ENCODE results near the gene POU3F2. TPM values are rescaled to one million over a fixed set of nuclear protein-coding genes. Genes with fewer than 3 reads are reported as not detected.
A peak's percentile ranks its signal among the peaks of the same experiment; 100 is the strongest.

POU3F2 gene
- total RNA-seq, 2 experiments from 2014 or later: not detected

DNA sequence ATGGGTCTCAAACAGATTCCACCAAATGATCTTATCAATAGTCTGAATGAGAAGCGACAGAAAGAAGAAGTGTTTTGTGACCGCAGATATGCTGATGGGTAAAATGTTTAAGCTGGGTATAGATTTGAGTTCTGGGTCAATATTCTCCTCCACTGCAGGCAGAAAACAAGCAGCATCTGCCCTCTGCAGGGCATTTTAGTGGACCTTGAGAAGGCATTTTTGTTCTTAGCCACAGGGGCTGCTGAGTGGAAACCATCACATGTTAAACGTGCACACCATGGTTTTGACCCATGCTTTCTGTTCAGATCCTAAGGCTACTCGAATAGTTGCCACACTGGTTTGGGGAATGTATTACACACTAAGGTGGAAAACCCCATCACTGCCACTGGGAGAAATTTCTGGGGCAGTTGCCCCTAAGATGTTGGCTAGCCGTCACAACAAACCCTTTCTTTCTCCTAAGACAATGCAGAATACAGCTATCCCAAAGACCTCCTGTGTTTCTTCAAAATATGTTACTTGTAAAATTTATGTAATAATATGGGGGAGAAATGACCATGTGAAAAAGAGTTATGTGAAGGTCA lies 5.5 kb downstream of the POU3F2 start:
- no peak for DNase-seq
- H3K9me3 Mint-ChIP-seq (ENCODE audit: low read depth): no peaks in the 10 kb centered on the region
- no peaks in the 10 kb centered on the region for H3K36me3 Mint-ChIP-seq (ENCODE audit: low read depth)
- ChIA-PET CTCF (interaction anchor here (0.7 kb wide), 1 partner anchor 81 kb away, joined by 3 read pairs; no protein-coding TSS in a partner anchor), POLR2A (no interaction called here)
- no peak overlapping the region for H3K27ac Mint-ChIP-seq
- no peak for ATAC-seq
- H3K27me3 Mint-ChIP-seq: peaks cover 64% of the 10 kb centered on the region
- H3K4me3 Mint-ChIP-seq: no peak overlapping the region
- H3K4me1 Mint-ChIP-seq: peaks cover 18% of the 10 kb centered on the region
- intact Hi-C loops (cut with DNase I, micrococcal nuclease): loop anchor here (10.0 kb wide), 3 partner anchors 775 to 1645 kb away; partner anchors contain the start of gene SIM1 (in 1 of the 2)

DNA sequence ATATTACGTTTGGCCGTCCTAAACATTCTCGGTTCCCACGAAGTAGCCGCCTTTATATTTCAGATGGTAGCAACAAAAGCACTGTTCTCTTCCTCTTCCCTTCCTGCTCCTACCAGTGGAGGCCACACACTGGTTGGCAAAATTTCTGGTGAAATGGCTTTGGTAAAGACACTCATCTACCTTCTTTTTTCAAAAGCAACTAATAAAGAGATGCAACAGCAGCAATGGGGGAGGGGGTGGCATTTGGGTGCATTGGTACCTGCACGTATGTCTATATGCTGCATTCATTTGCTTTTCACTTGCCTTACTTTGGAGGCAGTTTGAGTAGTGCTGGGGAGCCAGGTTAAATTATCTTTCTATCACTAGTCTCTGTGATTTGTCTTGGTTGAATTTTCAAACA lies 6.0 kb downstream of the POU3F2 start:
- H3K27ac Mint-ChIP-seq: no peak overlapping the region
- no peak overlapping the region for H3K4me3 Mint-ChIP-seq
- no peaks in the 10 kb centered on the region for H3K9me3 Mint-ChIP-seq (ENCODE audit: low read depth)
- ATAC-seq (no peak), DNase-seq (no peak)
- peaks cover 64% of the 10 kb centered on the region for H3K27me3 Mint-ChIP-seq
- ChIA-PET POLR2A (no interaction called here), CTCF (interaction anchor here (0.7 kb wide), 1 partner anchor 81 kb away, joined by 3 read pairs; no protein-coding TSS in a partner anchor)
- H3K4me1 Mint-ChIP-seq: peaks cover 19% of the 10 kb centered on the region
- intact Hi-C loops (cut with DNase I, micrococcal nuclease): loop anchor here in 1 of 2 experiments (10.0 kb wide), 1 partner anchor 1646 kb away; no protein-coding TSS in a partner anchor
- no peaks in the 10 kb centered on the region for H3K36me3 Mint-ChIP-seq (ENCODE audit: low read depth)

DNA sequence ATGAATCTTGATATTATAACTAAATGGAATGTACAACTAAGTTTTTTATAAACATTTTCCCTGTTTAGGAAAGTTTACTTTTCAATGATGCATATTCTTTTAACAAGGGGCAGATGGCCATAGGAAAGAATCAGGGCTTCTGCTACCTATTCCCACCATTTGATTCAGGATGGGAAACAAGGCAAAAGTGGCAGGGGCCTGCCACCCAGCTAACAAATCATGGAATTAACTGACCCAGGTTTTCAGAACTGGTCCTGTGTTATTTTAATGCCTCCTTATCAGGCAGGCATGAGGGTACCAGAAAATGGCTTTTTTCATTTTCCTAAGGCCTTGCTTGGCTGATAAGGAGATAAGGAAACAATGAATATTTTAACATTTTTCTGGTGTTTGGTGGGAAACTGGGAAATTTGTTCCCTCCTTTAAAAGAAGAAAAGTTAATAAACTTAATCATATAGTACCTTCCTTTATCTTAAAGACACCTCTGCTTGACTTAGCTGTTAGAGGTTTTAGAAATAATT lies 6.7 kb downstream of the POU3F2 start:
- Mint-ChIP-seq H3K27ac (no peak overlapping the region), H3K9me3 (ENCODE audit: low read depth) (no peaks in the 10 kb centered on the region), H3K36me3 (ENCODE audit: low read depth) (no peaks in the 10 kb centered on the region), H3K4me1 (peaks cover 20% of the 10 kb centered on the region), H3K4me3 (no peak overlapping the region), H3K27me3 (peaks cover 67% of the 10 kb centered on the region)
- ATAC-seq: no peak
- intact Hi-C loops (cut with DNase I, micrococcal nuclease): loop anchor here (1.0 to 10.0 kb wide), 2 partner anchors 8 to 1646 kb away; no protein-coding TSS in a partner anchor
- ChIA-PET CTCF (interaction anchor here (0.8 kb wide), 1 partner anchor 48 kb away, joined by 3 read pairs; no protein-coding TSS in a partner anchor), POLR2A (no interaction called here)
- no peak for DNase-seq

DNA sequence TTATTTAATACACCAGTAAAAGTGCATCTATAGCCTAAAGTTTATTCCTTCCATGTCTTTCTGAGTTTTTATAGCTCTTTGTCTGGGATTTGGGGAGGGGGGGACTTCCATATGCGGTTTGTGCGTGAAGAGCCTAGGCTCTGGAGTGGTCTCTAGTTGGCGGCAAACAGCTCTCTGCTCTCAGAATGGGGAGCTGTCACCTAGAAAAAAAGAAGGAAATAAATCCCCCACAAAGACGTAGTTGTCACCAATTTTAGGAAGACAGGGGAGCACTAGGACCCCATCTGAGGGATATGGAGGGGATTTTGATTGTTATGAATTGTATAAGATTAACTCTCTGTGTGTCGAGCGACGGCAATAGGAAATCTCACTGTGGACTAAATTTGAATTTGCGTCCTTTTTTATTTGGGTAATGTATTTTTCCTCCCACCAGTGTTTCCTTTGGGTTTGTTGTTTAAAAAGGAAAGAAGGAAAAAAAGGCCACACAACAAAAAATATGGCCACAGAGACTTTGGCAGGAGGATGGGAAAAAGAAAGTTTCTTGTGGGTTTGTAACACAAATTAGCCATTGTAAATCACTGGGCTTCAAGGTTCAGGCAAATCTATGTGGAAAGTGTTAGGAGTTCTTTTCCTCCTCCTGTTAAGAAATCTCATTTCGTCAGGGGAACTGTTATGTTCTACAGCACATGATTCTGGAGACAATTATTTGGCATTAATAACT lies 7.4 kb downstream of the POU3F2 start:
- CTCF ChIA-PET: interaction anchor here (0.6 to 0.8 kb wide), 2 partner anchors 49 to 103 kb away, joined by 3 to 4 read pairs; no protein-coding TSS in a partner anchor
- H3K36me3 Mint-ChIP-seq (ENCODE audit: low read depth): no peaks in the 10 kb centered on the region
- ATAC-seq (no peak), DNase-seq (no peak)
- no peaks in the 10 kb centered on the region for H3K9me3 Mint-ChIP-seq (ENCODE audit: low read depth)
- H3K4me3 Mint-ChIP-seq: no peak overlapping the region
- peaks cover 68% of the 10 kb centered on the region for H3K27me3 Mint-ChIP-seq
- H3K4me1 Mint-ChIP-seq: peaks cover 19% of the 10 kb centered on the region
- POLR2A ChIA-PET: interaction anchor here (0.6 kb wide), 1 partner anchor 233 kb away, joined by 3 read pairs; no protein-coding TSS in a partner anchor
- H3K27ac Mint-ChIP-seq: no peak overlapping the region
- intact Hi-C loops (cut with DNase I, micrococcal nuclease): loop anchor here (1.0 to 10.0 kb wide), 2 partner anchors 8 to 1647 kb away; no protein-coding TSS in a partner anchor

DNA sequence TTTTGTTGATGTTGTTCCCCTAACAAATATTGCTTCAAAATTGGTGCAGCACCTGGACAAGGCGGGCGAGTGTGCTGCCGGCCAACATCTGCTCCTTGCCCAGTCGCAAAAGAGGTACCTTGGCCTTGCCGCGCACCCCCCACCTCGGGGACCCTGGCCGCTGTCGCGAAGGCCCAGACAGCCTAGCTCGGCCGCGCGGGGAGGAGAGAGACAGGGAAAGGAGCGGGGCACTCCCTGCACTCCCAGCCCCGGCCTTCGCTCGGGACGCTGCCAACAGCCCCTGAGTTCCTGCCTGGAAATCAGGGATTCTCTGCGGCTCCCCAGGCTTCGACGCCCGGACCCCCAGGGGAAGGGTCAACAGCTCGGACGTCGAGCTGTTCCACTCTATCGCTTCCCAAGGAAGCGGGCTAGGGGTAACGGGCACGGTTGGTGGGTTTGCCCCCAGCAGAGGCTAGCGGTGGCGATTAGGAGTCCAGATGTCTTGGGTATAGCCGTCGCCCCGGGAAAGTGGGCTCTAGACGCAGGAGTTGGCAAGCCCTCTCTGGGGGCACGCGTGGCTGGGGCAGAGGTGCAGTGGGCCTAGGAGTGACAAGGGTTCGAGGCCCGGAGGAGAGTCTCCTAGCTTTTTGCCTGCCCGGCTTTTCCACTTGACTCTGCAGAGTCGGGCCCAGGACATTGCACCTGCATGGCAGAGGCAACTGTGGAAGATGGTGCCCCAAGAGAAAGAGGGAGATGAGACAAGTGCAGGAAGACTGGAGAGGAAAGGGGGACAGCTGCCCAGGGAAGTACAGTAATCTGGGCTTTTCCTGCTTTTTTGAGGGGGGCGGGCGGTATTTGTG lies 8.2 kb downstream of the POU3F2 start:
- H3K36me3 Mint-ChIP-seq (ENCODE audit: low read depth): no peaks in the 10 kb centered on the region
- H3K4me1 Mint-ChIP-seq: peaks cover 21% of the 10 kb centered on the region
- DNase-seq (no peak), ATAC-seq (no peak)
- ChIA-PET CTCF (interaction anchor here (0.6 to 0.9 kb wide), 2 partner anchors 104 to 277 kb away, joined by 3 to 4 read pairs; no protein-coding TSS in a partner anchor), POLR2A (interaction anchor here (0.6 kb wide), 1 partner anchor 234 kb away, joined by 3 read pairs; no protein-coding TSS in a partner anchor)
- peaks cover 70% of the 10 kb centered on the region for H3K27me3 Mint-ChIP-seq
- H3K27ac Mint-ChIP-seq: no peak overlapping the region
- no peaks in the 10 kb centered on the region for H3K9me3 Mint-ChIP-seq (ENCODE audit: low read depth)
- intact Hi-C loops (cut with DNase I, micrococcal nuclease): loop anchor here in 1 of 2 experiments (10.0 kb wide), 1 partner anchor 1648 kb away; no protein-coding TSS in a partner anchor
- H3K4me3 Mint-ChIP-seq: no peak overlapping the region

DNA sequence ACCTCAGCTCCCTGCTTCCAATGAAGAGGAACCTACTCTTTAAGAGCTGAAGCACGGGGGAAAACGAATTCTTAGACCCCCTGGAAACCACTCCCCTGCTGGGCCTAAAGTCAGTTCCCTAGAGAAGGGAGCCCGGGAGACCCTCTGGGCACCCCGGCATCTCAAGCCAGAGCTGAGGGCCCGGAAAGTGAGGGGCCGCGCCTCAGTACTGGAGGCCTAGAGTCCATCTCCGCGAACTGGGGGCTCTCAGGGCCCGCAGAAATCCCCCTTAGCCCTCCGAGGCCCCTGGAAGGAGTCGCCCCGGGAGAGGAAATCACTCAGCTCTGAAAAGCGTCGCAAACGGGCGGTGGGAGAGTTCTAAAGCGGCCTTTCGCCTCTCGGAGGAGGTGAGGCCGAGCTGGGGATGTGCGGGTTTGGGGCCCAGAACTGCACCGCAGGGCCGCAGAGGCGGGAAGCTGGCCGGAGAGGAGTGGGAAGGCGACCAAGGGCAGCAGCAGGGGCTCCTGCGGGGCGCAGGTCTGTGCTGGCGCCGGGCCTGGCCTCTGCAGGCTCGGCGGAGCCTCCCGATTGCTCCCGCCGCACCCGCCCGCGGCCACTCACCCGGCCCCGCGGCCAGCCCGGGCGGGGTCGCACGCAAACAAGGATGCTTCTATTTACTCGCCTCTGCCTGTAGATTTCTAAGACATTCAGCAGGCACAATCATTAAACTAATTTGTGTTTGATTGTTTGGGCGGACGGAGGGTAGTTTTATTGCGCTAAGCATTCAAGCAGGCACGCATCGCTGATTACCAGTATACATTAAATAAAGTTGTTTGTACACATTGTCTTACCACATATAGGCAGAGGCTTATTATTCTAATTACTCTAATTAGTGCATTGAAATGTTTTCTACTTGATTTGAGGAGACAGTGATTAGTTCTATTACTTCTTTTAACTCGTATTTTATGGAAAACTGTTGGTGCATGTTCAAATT lies 9.2 kb downstream of the POU3F2 start:
- no peak overlapping the region for H3K4me3 Mint-ChIP-seq
- POLR2A ChIA-PET: no interaction called here
- no peaks in the 10 kb centered on the region for H3K36me3 Mint-ChIP-seq (ENCODE audit: low read depth)
- intact Hi-C loops (cut with DNase I, micrococcal nuclease): loop anchor here (2.0 to 10.0 kb wide), 2 partner anchors 13 to 1649 kb away; no protein-coding TSS in a partner anchor
- H3K4me1 Mint-ChIP-seq: peaks cover 21% of the 10 kb centered on the region
- DNase-seq: peak; percentile 10
- H3K27me3 Mint-ChIP-seq: peaks cover 65% of the 10 kb centered on the region
- CTCF ChIA-PET: interaction anchor here (0.7 to 0.9 kb wide), 2 partner anchors 13 to 276 kb away, joined by 3 read pairs; no protein-coding TSS in a partner anchor
- no peaks in the 10 kb centered on the region for H3K9me3 Mint-ChIP-seq (ENCODE audit: low read depth)
- no peak for ATAC-seq
- H3K27ac Mint-ChIP-seq: no peak overlapping the region

DNA sequence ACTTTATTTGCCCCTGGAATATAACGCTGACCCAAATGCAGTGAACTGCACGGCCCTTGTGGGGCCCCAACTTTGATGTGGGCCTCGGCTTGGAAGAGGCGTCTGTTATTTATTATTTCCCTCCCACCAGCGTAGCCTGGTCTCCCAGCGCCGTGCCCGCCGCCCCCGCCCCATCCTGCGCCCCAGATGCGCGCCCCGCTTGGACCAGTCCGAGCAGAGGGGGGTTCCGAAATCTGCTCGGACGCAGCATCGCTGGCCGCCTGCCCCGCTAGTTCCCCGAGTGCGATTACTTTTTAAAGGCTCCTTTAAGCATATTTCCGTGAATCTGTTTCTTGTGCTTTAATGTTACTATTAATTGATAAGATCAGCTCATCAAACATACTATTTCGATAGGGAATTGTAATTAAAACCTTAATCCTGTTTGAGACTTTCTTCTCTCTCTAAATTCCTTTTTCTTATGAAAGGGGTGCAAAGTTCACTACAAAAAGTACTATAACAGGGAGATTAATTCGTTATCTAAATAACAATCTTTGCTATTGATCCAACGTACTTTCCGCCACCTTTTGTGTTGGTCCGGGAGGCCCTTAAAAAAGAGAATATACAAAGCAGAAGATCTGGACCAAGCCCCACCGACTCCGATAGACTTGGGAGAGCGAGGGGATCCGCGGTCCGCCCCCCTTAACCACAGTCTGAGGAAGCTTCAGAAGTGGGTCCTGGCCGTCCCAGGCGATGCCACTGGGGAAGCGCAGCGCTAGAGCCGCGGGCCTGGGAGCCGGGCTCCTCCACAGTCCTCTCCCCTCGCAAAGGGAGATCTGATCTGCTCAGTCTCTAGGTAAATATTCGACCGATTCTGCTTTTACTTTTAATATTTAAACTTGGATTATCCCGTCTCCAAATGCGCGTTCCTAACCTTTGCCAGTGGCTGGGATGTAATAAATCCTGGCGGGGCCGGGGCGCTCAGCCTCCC lies 10.2 kb downstream of the POU3F2 start:
- Mint-ChIP-seq H3K4me1 (peaks cover 21% of the 10 kb centered on the region), H3K9me3 (ENCODE audit: low read depth) (no peaks in the 10 kb centered on the region), H3K27me3 (peaks cover 72% of the 10 kb centered on the region), H3K36me3 (ENCODE audit: low read depth) (peaks cover 3% of the 10 kb centered on the region), H3K27ac (no peak overlapping the region), H3K4me3 (peak overlapping the region; percentile 23)
- ChIA-PET CTCF (interaction anchor here (0.5 to 1.8 kb wide), 7 partner anchors 10 to 1347 kb away, joined by 3 to 11 read pairs (median 4); no protein-coding TSS in a partner anchor), POLR2A (no interaction called here)
- ATAC-seq (no peak), DNase-seq (peak; percentile 10)
- intact Hi-C loops (cut with DNase I, micrococcal nuclease): loop anchor here (1.0 to 10.0 kb wide), 8 partner anchors 11 to 1650 kb away; no protein-coding TSS in a partner anchor

DNA sequence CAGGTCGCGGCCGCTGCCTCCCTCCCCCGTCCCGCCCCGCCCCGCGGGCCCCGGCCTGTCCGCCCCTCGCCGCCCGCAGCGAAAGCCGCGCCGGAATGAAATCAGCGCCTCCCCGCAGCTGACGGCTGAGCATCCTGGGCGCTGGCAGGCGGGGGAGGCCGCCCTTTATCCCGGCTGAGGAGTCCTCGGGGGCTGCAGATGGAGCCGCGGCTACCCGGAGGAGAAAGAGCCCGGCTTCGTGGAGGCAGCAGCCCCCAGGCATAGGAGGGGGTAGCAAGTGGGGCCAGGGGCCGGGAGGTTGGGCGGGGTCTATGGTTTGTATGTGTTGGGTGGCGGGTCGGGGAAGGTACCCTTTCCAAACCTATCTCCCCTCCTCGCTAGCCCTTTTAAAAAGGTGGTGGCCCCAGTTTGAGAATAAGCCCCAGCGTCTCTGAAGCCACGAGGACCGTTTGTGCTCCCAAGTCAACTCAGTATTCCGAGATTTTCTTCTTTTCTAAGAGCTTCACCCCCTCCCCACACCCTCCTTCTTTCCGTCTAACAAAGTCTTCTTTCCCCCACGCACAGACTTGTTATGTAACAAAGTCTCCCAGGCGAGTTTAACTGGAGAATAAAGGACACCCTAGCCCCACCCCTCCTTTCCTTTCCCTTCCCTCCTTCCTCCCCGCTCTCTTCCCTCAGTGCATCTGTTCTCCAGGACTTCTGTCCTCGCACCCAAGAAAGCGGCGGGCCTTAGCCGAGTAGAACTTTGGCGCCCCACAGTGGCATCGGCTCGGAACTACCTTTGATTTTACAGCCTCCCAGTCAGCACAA lies 11.0 kb downstream of the POU3F2 start:
- peaks cover 3% of the 10 kb centered on the region for H3K36me3 Mint-ChIP-seq (ENCODE audit: low read depth)
- intact Hi-C loops (cut with DNase I, micrococcal nuclease): loop anchor here (1.0 to 10.0 kb wide), 8 partner anchors 12 to 1651 kb away; no protein-coding TSS in a partner anchor
- ChIA-PET CTCF (interaction anchor here (0.6 to 1.8 kb wide), 12 partner anchors 8 to 1352 kb away, joined by 3 to 11 read pairs (median 4); partner anchors contain the start of gene POU3F2), POLR2A (no interaction called here)
- DNase-seq: peak; percentile 82
- no peak overlapping the region for H3K27ac Mint-ChIP-seq
- H3K4me3 Mint-ChIP-seq: peak overlapping the region; percentile 6
- peaks cover 21% of the 10 kb centered on the region for H3K4me1 Mint-ChIP-seq
- peak; percentile 74 for ATAC-seq
- peaks cover 69% of the 10 kb centered on the region for H3K27me3 Mint-ChIP-seq
- H3K9me3 Mint-ChIP-seq (ENCODE audit: low read depth): no peaks in the 10 kb centered on the region
